Common myeloid progenitor, CD34-positive (primary cell): ENCODE measurements around the gene PRSS35.

Source experiments
- CTCF ChIA-PET: fragments of 350-600 bp; sonication (Branson Sonifier 250); formaldehyde crosslinking; loops from one replicate; lab custom pipeline; 2021; ENCODE audit warnings: antibody characterized with exemption; lab: Charles Lee
- POLR2A ChIA-PET: fragments of 350-600 bp; sonication (Branson Sonifier 250); formaldehyde crosslinking; loops from one replicate; lab custom pipeline; 2021; ENCODE audit warnings: antibody characterized with exemption; lab: Charles Lee
- DNase-seq, 3 donors: peaks; one replicate each; pipeline versions ENCODE4 v3.0.0 to v3.0.0-alpha.2; 2013
- H3K27ac ChIP-seq, 2 experiments: 1 replicate in 1 of 2; 2 replicates in 1 of 2; pipeline ENCODE4 v1.7.0; 2013; ENCODE audit warnings: inconsistent platforms in 2 of 2, low read length in 2 of 2, mild to moderate bottlenecking in 2 of 2, low read depth in 1 of 2, moderate library complexity in 1 of 2; ENCODE audit not compliant: severe bottlenecking in 2 of 2, insufficient read depth in 1 of 2, poor library complexity in 1 of 2
- H3K27me3 ChIP-seq, 5 experiments: replicated peaks in 2 of 5; 1 replicate in 3 of 5; 2 replicates in 2 of 5; pipeline versions ENCODE4 v1.6.1 to v1.7.0; 2013; ENCODE audit warnings: low read length in 4 of 5, mild to moderate bottlenecking in 2 of 5, moderate library complexity in 2 of 5, inconsistent platforms in 1 of 5; ENCODE audit not compliant: insufficient read depth in 5 of 5, control insufficient read depth in 4 of 5
- H3K36me3 ChIP-seq, 4 experiments: 1 replicate in 2 of 4; 2 replicates in 2 of 4; pipeline versions ENCODE4 v1.6.1 to v1.7.0; 2013; ENCODE audit warnings: low read length in 3 of 4, control low read depth in 1 of 4, mild to moderate bottlenecking in 1 of 4; ENCODE audit not compliant: control insufficient read depth in 4 of 4, insufficient read depth in 4 of 4
- H3K4me1 ChIP-seq, 4 experiments: 1 replicate in 3 of 4; 2 replicates in 1 of 4; pipeline versions ENCODE4 v1.6.1 to v1.7.1; 2013; ENCODE audit warnings: low read length in 3 of 4, mild to moderate bottlenecking in 3 of 4, control low read depth in 1 of 4, inconsistent platforms in 1 of 4, moderate library complexity in 1 of 4; ENCODE audit not compliant: control insufficient read depth in 4 of 4, insufficient read depth in 4 of 4; ENCODE audit errors: control extremely low read depth in 1 of 4
- H3K4me3 ChIP-seq, 7 experiments: 1 replicate in 4 of 7; 2 replicates in 3 of 7; pipeline versions ENCODE4 v1.5.1 to v1.7.0; 2013; ENCODE audit warnings: mild to moderate bottlenecking in 7 of 7, low read length in 6 of 7, moderate library complexity in 6 of 7, inconsistent platforms in 2 of 7, low read depth in 2 of 7, control low read depth in 1 of 7; ENCODE audit not compliant: insufficient read depth in 4 of 7, control insufficient read depth in 1 of 7; ENCODE audit errors: extremely low read depth in 1 of 7
- H3K9me3 ChIP-seq, 5 experiments: 1 replicate in 4 of 5; 2 replicates in 1 of 5; pipeline versions ENCODE4 v1.6.1 to v1.7.1; 2013; ENCODE audit warnings: low read length in 4 of 5, mild to moderate bottlenecking in 2 of 5, inconsistent platforms in 1 of 5, low read depth in 1 of 5, moderate library complexity in 1 of 5; ENCODE audit not compliant: control insufficient read depth in 4 of 5, insufficient read depth in 2 of 5; ENCODE audit errors: control extremely low read depth in 1 of 5
- WGBS: methylation state at CpG from one replicate; pipeline ENCODE4 v1.1.5; 2013; ENCODE audit not compliant: insufficient coverage; 5-methylcytosine and 5-hydroxymethylcytosine counted together

The PRSS35 gene

GRCh38 chr6:83514466-83514865 is 2.1 kb downstream of the PRSS35 start:
- no peak overlapping the region for H3K4me3 ChIP-seq
- DNase-seq, result no peak
- H3K27ac ChIP-seq, result no peak overlapping the region
- ChIA-PET CTCF (interaction anchor here (0.7 to 7.3 kb wide), 19 partner anchors 10 to 1959 kb away, joined by 3 to 211 read pairs (median 5); partner anchors contain the start of genes DOP1A and UBE3D), POLR2A (interaction anchor here (0.7 kb wide), 1 partner anchor 207 kb away, joined by 3 read pairs; no protein-coding TSS in a partner anchor)
- 100% methylated on average over 1 of the region's 1 CpG for WGBS
- H3K9me3 ChIP-seq, result no peaks in the 10 kb centered on the region
- H3K36me3 ChIP-seq, result no peaks in the 10 kb centered on the region
- peaks cover 0 to 12% (median 8%) of the 10 kb centered on the region in 4 experiments for H3K4me1 ChIP-seq
- H3K27me3 ChIP-seq, result peaks cover 6 to 31% (median 18%) of the 10 kb centered on the region in 5 experiments

GRCh38 chr6:83514866-83515466 is 2.6 kb downstream of the PRSS35 start:
- no peaks in the 10 kb centered on the region for H3K9me3 ChIP-seq
- no peaks in the 10 kb centered on the region for H3K36me3 ChIP-seq
- no CpG with 5 or more reads among the region's 4 CpGs for WGBS
- H3K27ac ChIP-seq, result no peak overlapping the region
- ChIA-PET POLR2A (interaction anchor here (0.7 kb wide), 1 partner anchor 207 kb away, joined by 3 read pairs; no protein-coding TSS in a partner anchor), CTCF (interaction anchor here (0.9 to 7.3 kb wide), 15 partner anchors 10 to 449 kb away, joined by 3 to 211 read pairs (median 5); partner anchors contain the start of genes DOP1A and UBE3D)
- peaks cover 6 to 31% (median 18%) of the 10 kb centered on the region in 5 experiments for H3K27me3 ChIP-seq
- peaks cover 0 to 12% (median 8%) of the 10 kb centered on the region in 4 experiments for H3K4me1 ChIP-seq
- DNase-seq, result peak; percentile 64 to 80 (median 71)
- H3K4me3 ChIP-seq, result no peak overlapping the region

- peak in 1 of 3 donors; percentile 2 for DNase-seq
- 89% methylated on average over 1 of the region's 1 CpG for WGBS
- Histone ChIP-seq H3K4me3 (no peak overlapping the region), H3K9me3 (no peaks in the 10 kb centered on the region), H3K36me3 (no peaks in the 10 kb centered on the region), H3K27me3 (peaks cover 6 to 18% (median 14%) of the 10 kb centered on the region in 5 experiments), H3K4me1 (peaks cover 0 to 4% (median 2%) of the 10 kb centered on the region in 4 experiments), H3K27ac (no peak overlapping the region)
- ChIA-PET POLR2A (no interaction called here), CTCF (interaction anchor here (2.4 to 3.2 kb wide), 2 partner anchors 100 to 295 kb away, joined by 14 to 21 read pairs; no protein-coding TSS in a partner anchor)
These were observed 5.2 kb downstream of the PRSS35 start for GRCh38 chr6:83517500-83517899.

- CTCF ChIA-PET, result interaction anchor here (0.7 to 3.2 kb wide), 7 partner anchors 17 to 461 kb away, joined by 3 to 21 read pairs (median 4); no protein-coding TSS in a partner anchor
These were observed 6.6 kb downstream of the PRSS35 start for GRCh38 chr6:83518816-83519480.

GRCh38 chr6:83536034-83536646 is 23.8 kb downstream of the PRSS35 start:
- POLR2A ChIA-PET, result no interaction called here
- Histone ChIP-seq H3K4me1 (no peaks in the 10 kb centered on the region), H3K27me3 (peaks cover 0 to 4% (median 1%) of the 10 kb centered on the region in 5 experiments), H3K4me3 (no peak overlapping the region), H3K36me3 (no peaks in the 10 kb centered on the region), H3K27ac (no peak overlapping the region), H3K9me3 (no peaks in the 10 kb centered on the region)
- peak; percentile 46 to 77 (median 67) for DNase-seq
- CTCF ChIA-PET, result interaction anchor here (0.9 to 1.4 kb wide), 11 partner anchors 8 to 315 kb away, joined by 3 to 8 read pairs (median 3); no protein-coding TSS in a partner anchor
- WGBS, result 57% methylated on average over 5 of the region's 5 CpGs

More at GRCh38 chr6:83518816-83519480, 6.6 kb downstream of the PRSS35 start:
- H3K4me1 ChIP-seq, result no peaks in the 10 kb centered on the region
- no peaks in the 10 kb centered on the region for H3K36me3 ChIP-seq
- H3K9me3 ChIP-seq, result no peaks in the 10 kb centered on the region
- H3K27ac ChIP-seq, result no peak overlapping the region
- WGBS, result no CpG with 5 or more reads among the region's 4 CpGs
- DNase-seq, result peak in 2 of 3 donors; percentile 28 to 30
- H3K4me3 ChIP-seq, result no peak overlapping the region
- H3K27me3 ChIP-seq, result peaks cover 0 to 8% (median 6%) of the 10 kb centered on the region in 5 experiments
- POLR2A ChIA-PET, result no interaction called here

GRCh38 chr6:83536647-83537589 is 24.6 kb downstream of the PRSS35 start:
- no peak overlapping the region for H3K27ac ChIP-seq
- H3K4me3 ChIP-seq, result no peak overlapping the region
- no peak for DNase-seq
- no peaks in the 10 kb centered on the region for H3K36me3 ChIP-seq
- H3K27me3 ChIP-seq, result peaks cover 0 to 1% (median under 1%) of the 10 kb centered on the region in 5 experiments
- ChIA-PET CTCF (interaction anchor here (0.9 to 1.4 kb wide), 10 partner anchors 7 to 316 kb away, joined by 3 to 8 read pairs (median 3); no protein-coding TSS in a partner anchor), POLR2A (no interaction called here)
- 94% methylated on average over 3 of the region's 4 CpGs for WGBS
- no peaks in the 10 kb centered on the region for H3K4me1 ChIP-seq
- no peaks in the 10 kb centered on the region for H3K9me3 ChIP-seq
